HFF-Myc (cell line): Measurements from ENCODE around the gene TRIM52.

Source experiments
- DNase-seq: peaks from one replicate; pipeline ENCODE4 v3.0.0-alpha.2; 2011; ENCODE audit warnings: low read depth; ENCODE audit errors: extremely low read depth
- H3K4me3 ChIP-seq: replicated peaks from 2 replicates; pipeline ENCODE4 v1.5.1; 2011; ENCODE audit warnings: low read depth, mild to moderate bottlenecking, control low read depth, low read length
- CTCF ChIP-seq: IDR thresholded peaks from 2 replicates; pipeline ENCODE4 v1.5.1; 2012; ENCODE audit warnings: mild to moderate bottlenecking, low read depth, low read length, control low read depth; ENCODE audit errors: missing control alignments

The TRIM52 gene

GRCh38 chr5:181221792-181222629, 38.9 kb downstream of the TRIM52 start:
- DNase-seq: peak; percentile 90
- no peak for TF ChIP-seq CTCF
- H3K4me3 ChIP-seq: peak overlapping the region; percentile 79

- no peak for TF ChIP-seq CTCF
These were observed 39.7 kb downstream of the TRIM52 start for GRCh38 chr5:181221105-181221791.

GRCh38 chr5:181220178-181220515, 40.8 kb downstream of the TRIM52 start:
- no peak for DNase-seq
- no peak for TF ChIP-seq CTCF
- H3K4me3 ChIP-seq: no peak overlapping the region

More at GRCh38 chr5:181221105-181221791, 39.7 kb downstream of the TRIM52 start:
- H3K4me3 ChIP-seq: peak overlapping the region; percentile 6
- DNase-seq: no peak

- TF ChIP-seq CTCF: no peak
- DNase-seq: no peak
- H3K4me3 ChIP-seq: no peak overlapping the region
These were observed 41.4 kb downstream of the TRIM52 start for GRCh38 chr5:181219262-181220177.

- no peak for DNase-seq
- H3K4me3 ChIP-seq: peak overlapping the region; percentile 37
- TF ChIP-seq CTCF: no peak
These were observed 42.2 kb downstream of the TRIM52 start for GRCh38 chr5:181218795-181219124.

GRCh38 chr5:181217803-181218062, 43.2 kb downstream of the TRIM52 start:
- TF ChIP-seq CTCF: no peak
- DNase-seq: no peak
- peak overlapping the region; percentile 42 for H3K4me3 ChIP-seq
